Panc1 (cell line): Measurements from ENCODE around the gene PEPD. TPM values are rescaled to one million over a fixed set of nuclear protein-coding genes. Genes with fewer than 3 reads are reported as not detected.
"Not testable (repeated sequence)": the region's sequence is repeated elsewhere in the genome, so short reads cannot be mapped to it uniquely, and the experiment has no call there.

ENCODE experiments used
- ATAC-seq: fragments of 200-7000 bp; cut with Tn5 transposase; 2 replicates; pipeline ENCODE4 v1.9.1; 2020; ENCODE audit warnings: mild to moderate bottlenecking, moderate library complexity
- BruUV-seq: library from RNA; stranded (reverse); fragments of 400-500 nt; replicated peaks from 2 replicates; lab custom pipeline; 2021; lab: Mats Ljungman, UMichigan
- CTCF ChIA-PET: fragments of 300-600 bp; sonication (Branson Sonifier 250); formaldehyde crosslinking; loops from one replicate; lab custom pipeline; 2022; ENCODE audit warnings: antibody characterized with exemption; lab: Charles Lee
- POLR2A ChIA-PET: fragments of 300-600 bp; sonication (Branson Sonifier 250); formaldehyde crosslinking; loops from one replicate; lab custom pipeline; 2022; ENCODE audit warnings: antibody characterized with exemption; lab: Charles Lee
- DNase-seq: peaks from one replicate; pipeline ENCODE4 v3.0.0-alpha.2; 2010; ENCODE audit warnings: low read depth, low spot score
- H3K27ac ChIP-seq: 2 replicates; pipeline ENCODE4 v1.5.1; 2011; ENCODE audit warnings: mild to moderate bottlenecking, low read length, inconsistent platforms
- H3K27me3 ChIP-seq: fragments of 200-500 bp; sonication (Bioruptor generic); 2 replicates; pipeline ENCODE4 v1.6.0; 2014; ENCODE audit warnings: low read length, inconsistent platforms; ENCODE audit not compliant: control insufficient read depth, insufficient read depth
- H3K36me3 ChIP-seq: fragments of 200-500 bp; sonication (Bioruptor generic); 2 replicates; pipeline ENCODE4 v1.5.1; 2014; ENCODE audit warnings: inconsistent platforms, mild to moderate bottlenecking, low read length, moderate library complexity; ENCODE audit not compliant: control insufficient read depth, insufficient read depth
- H3K4me1 ChIP-seq: 2 replicates; pipeline ENCODE4 v1.5.1; 2011; ENCODE audit warnings: inconsistent platforms, mild to moderate bottlenecking, low read length, moderate library complexity; ENCODE audit not compliant: control insufficient read depth, insufficient read depth
- H3K4me3 ChIP-seq, 2 experiments: 2 replicates each; pipeline ENCODE4 v1.5.1; 2011 to 2012; ENCODE audit warnings: low read depth in 2 of 2, low read length in 2 of 2, mild to moderate bottlenecking in 2 of 2, inconsistent platforms in 1 of 2, moderate library complexity in 1 of 2
- H3K9me3 ChIP-seq: fragments of 200-500 bp; sonication (Bioruptor generic); 2 replicates; pipeline ENCODE4 v1.5.1; 2014; ENCODE audit warnings: low read depth, mild to moderate bottlenecking, inconsistent platforms, low read length, moderate library complexity; ENCODE audit not compliant: control insufficient read depth, insufficient read depth
- POLR2AphosphoS5 ChIP-seq: IDR thresholded peaks from 2 replicates; pipeline ENCODE4 v1.6.1; 2012; ENCODE audit warnings: mild to moderate bottlenecking, low read depth, low read length, moderate library complexity
- REST ChIP-seq, 2 experiments: IDR thresholded peaks; 2 replicates each; pipeline ENCODE4 v1.6.1; 2011 to 2012; ENCODE audit warnings: low read depth in 2 of 2, control low read depth in 1 of 2, low read length in 1 of 2, mild to moderate bottlenecking in 1 of 2, moderate library complexity in 1 of 2; ENCODE audit not compliant: insufficient read depth in 1 of 2
- SIN3A ChIP-seq: IDR thresholded peaks from 2 replicates; pipeline ENCODE4 v1.6.1; 2012; ENCODE audit warnings: low read depth, mild to moderate bottlenecking, low read length, moderate library complexity, borderline replicate concordance; ENCODE audit not compliant: insufficient read depth
- TCF7L2 ChIP-seq: IDR thresholded peaks from 2 replicates; pipeline ENCODE4 v1.6.1; 2011; ENCODE audit warnings: mild to moderate bottlenecking, low read depth, low read length, inconsistent platforms
- in situ Hi-C: cut with HindIII; loops from 2 replicates; pipeline ENCODE4 v1.10.0; 2016; ENCODE audit warnings: low sequenced_read_pairs, low pct_unique_long_range_greater_than_20kb
- intact Hi-C: fragments of 100-400 bp; cut with micrococcal nuclease; formaldehyde crosslinking; loops from one replicate; pipeline ENCODE4 v1.10.0; 2022; ENCODE audit not compliant: unreplicated experiment
- total RNA-seq: library from RNA; stranded (reverse); gene quantifications from one replicate; pipeline ENCODE4 v1.2.1, GENCODE V29; 2021; ENCODE audit not compliant: unreplicated experiment
- TF ChIP-seq, protein P1 (sequence below): fragments of 450-650 bp; IDR thresholded peaks from 2 replicates; pipeline ENCODE4 v1.5.1; 2017; ENCODE audit warnings: mild to moderate bottlenecking

PEPD gene
- total RNA-seq, 1 experiment from 2014 or later = 102 TPM

GRCh38 chr19:33482476-33482875, 39.1 kb downstream of the PEPD start:
- CTCF ChIA-PET = no interaction called here
- no peak for DNase-seq

DNA sequence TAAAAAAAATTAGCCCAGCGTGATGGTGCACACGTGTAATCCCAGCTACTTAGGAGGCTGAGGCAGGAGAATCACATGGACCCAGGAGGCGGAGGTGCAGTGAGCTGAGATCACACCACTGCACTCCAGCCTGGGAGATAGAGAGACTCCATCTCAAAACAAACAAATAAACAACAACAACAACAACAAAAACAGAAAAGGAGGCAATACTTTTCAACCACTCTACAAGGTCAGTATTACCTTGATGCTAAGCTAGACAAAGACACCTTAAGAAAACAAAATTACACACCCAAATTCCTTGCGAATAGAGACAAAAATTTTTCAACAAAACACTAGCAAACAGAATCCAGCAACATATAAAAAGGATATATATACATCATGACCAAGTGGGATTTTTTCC, 39.7 kb downstream of the PEPD start:
- no peak for TF ChIP-seq POLR2AphosphoS5
- no peak for TF ChIP-seq TCF7L2
- TF ChIP-seq, protein P1, sequence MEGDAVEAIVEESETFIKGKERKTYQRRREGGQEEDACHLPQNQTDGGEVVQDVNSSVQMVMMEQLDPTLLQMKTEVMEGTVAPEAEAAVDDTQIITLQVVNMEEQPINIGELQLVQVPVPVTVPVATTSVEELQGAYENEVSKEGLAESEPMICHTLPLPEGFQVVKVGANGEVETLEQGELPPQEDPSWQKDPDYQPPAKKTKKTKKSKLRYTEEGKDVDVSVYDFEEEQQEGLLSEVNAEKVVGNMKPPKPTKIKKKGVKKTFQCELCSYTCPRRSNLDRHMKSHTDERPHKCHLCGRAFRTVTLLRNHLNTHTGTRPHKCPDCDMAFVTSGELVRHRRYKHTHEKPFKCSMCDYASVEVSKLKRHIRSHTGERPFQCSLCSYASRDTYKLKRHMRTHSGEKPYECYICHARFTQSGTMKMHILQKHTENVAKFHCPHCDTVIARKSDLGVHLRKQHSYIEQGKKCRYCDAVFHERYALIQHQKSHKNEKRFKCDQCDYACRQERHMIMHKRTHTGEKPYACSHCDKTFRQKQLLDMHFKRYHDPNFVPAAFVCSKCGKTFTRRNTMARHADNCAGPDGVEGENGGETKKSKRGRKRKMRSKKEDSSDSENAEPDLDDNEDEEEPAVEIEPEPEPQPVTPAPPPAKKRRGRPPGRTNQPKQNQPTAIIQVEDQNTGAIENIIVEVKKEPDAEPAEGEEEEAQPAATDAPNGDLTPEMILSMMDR = no peak
- no peak for TF ChIP-seq SIN3A
- no peak for TF ChIP-seq REST (IDR thresholded peaks at IDR 0.05; ENCODE audit: insufficient read depth in 1 of 2, low read depth in 2 of 2, low read length in 1 of 2)
- ChIA-PET POLR2A (no interaction called here), CTCF (no interaction called here)
- no peak for ATAC-seq
- Histone ChIP-seq H3K4me1 (no peaks in the 10 kb centered on the region), H3K27me3 (no peaks in the 10 kb centered on the region), H3K36me3 (no peaks in the 10 kb centered on the region), H3K4me3 (no peak overlapping the region), H3K9me3 (no peaks in the 10 kb centered on the region; the same call in 1 of the 2 replicates), H3K27ac (no peak overlapping the region)
- intact Hi-C loops = no loop called here
- no TSS peak for BruUV-seq
- DNase-seq = no peak
- in situ Hi-C loops = no loop called here

More at GRCh38 chr19:33482476-33482875, 39.1 kb downstream of the PEPD start:
- Histone ChIP-seq H3K4me3 (no peak overlapping the region), H3K9me3 (no peaks in the 10 kb centered on the region; the same call in 1 of the 2 replicates), H3K4me1 (no peaks in the 10 kb centered on the region), H3K27me3 (no peaks in the 10 kb centered on the region), H3K27ac (no peak overlapping the region), H3K36me3 (no peaks in the 10 kb centered on the region)
- in situ Hi-C loops = no loop called here
- BruUV-seq = no TSS peak
- POLR2A ChIA-PET = no interaction called here
- intact Hi-C loops = no loop called here
- no peak for TF ChIP-seq SIN3A
- TF ChIP-seq, protein P1 = no peak
- TF ChIP-seq POLR2AphosphoS5 = no peak
- TF ChIP-seq REST (IDR thresholded peaks at IDR 0.05; ENCODE audit: insufficient read depth in 1 of 2, low read depth in 2 of 2, low read length in 1 of 2) = no peak
- no peak for TF ChIP-seq TCF7L2
- ATAC-seq = no peak

DNA sequence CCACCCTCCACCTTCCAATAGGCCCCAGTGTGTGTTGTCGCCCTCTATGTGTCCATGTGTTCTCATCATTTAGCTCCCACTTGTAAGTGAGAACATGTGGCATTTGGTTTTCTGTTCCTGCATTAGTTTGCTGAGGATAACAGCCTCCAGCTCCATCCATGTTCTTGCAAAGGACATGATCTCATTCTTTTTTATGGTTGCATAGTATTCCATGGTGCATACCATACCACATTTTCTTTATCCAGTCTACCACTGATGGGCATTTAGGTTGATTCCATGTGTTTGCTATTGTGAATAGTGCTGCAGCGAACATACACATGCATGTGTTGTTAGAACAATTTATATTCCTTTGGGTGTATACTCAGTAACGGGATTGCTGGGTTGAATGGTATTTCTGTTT, 42.0 kb downstream of the PEPD start:
- H3K36me3 ChIP-seq, DNase-seq, H3K27ac ChIP-seq, H3K4me3 ChIP-seq, BruUV-seq, ATAC-seq, in situ Hi-C loops, H3K4me1 ChIP-seq, H3K27me3 ChIP-seq, intact Hi-C loops, POLR2A ChIA-PET, CTCF ChIA-PET, H3K9me3 ChIP-seq: not testable (repeated sequence)
